Vagina (tissue), 2 donors: Measurements from ENCODE around the gene LRMDA.

ENCODE experiments used
- POLR2AphosphoS5 ChIP-seq, 2 donors: sonication (generic); formaldehyde crosslinking; IDR thresholded peaks; one replicate each; pipeline ENCODE4 v1.9.0; 2017; ENCODE audit warnings: antibody characterized with exemption in 2 of 2, mild to moderate bottlenecking in 2 of 2, low read depth in 1 of 2; ENCODE audit not compliant: insufficient read depth in 1 of 2
- TF ChIP-seq, protein P1 (sequence below), 3 experiments: fragments of 450-650 bp in 2 of 3; fragments of 200-600 bp in 1 of 3; sonication (generic) in 1 of 3; IDR thresholded peaks; one replicate each; pipeline ENCODE4 v1.5.1; 2017 to 2019; ENCODE audit warnings: antibody characterized with exemption in 3 of 3, mild to moderate bottlenecking in 2 of 3, moderate library complexity in 2 of 3

- no peak for TF ChIP-seq POLR2AphosphoS5 (IDR thresholded peaks at IDR 0.05; ENCODE audit: insufficient read depth in 1 of 2, low read depth in 1 of 2)
- TF ChIP-seq, protein P1, sequence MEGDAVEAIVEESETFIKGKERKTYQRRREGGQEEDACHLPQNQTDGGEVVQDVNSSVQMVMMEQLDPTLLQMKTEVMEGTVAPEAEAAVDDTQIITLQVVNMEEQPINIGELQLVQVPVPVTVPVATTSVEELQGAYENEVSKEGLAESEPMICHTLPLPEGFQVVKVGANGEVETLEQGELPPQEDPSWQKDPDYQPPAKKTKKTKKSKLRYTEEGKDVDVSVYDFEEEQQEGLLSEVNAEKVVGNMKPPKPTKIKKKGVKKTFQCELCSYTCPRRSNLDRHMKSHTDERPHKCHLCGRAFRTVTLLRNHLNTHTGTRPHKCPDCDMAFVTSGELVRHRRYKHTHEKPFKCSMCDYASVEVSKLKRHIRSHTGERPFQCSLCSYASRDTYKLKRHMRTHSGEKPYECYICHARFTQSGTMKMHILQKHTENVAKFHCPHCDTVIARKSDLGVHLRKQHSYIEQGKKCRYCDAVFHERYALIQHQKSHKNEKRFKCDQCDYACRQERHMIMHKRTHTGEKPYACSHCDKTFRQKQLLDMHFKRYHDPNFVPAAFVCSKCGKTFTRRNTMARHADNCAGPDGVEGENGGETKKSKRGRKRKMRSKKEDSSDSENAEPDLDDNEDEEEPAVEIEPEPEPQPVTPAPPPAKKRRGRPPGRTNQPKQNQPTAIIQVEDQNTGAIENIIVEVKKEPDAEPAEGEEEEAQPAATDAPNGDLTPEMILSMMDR (IDR thresholded peaks at IDR 0.05): no peak
These were observed 759.3 kb downstream of the LRMDA start for GRCh38 chr10:76190634-76191270.
